A673 (cell line): ENCODE results near the gene TNIP1. TPM values are rescaled to one million over a fixed set of nuclear protein-coding genes. Genes with fewer than 3 reads are reported as not detected.

Source experiments
- BruUV-seq: library from RNA; stranded (reverse); fragments of 400-500 nt; replicated peaks from 2 replicates; lab custom pipeline; 2021; lab: Mats Ljungman, UMichigan
- CTCF ChIA-PET: fragments of 300-600 bp; sonication (Branson Sonifier 250); formaldehyde crosslinking; loops from one replicate; lab custom pipeline; 2022; ENCODE audit warnings: antibody characterized with exemption; lab: Charles Lee
- POLR2A ChIA-PET: fragments of 300-600 bp; sonication (Branson Sonifier 250); formaldehyde crosslinking; loops from one replicate; lab custom pipeline; 2022; ENCODE audit warnings: antibody characterized with exemption; ENCODE audit not compliant: low non-redundant PET; lab: Charles Lee
- DNase-seq: peaks from one replicate; pipeline ENCODE4 v3.0.0-alpha.2; 2015; ENCODE audit warnings: low spot score
- H3K27ac ChIP-seq: fragments of 200-600 bp; sonication (generic); 2 replicates; pipeline ENCODE4 v1.5.1; 2016; ENCODE audit warnings: mixed run types, low read depth, mild to moderate bottlenecking, mixed read lengths, antibody characterized with exemption, low read length; ENCODE audit not compliant: poor library complexity, severe bottlenecking
- H3K27me3 ChIP-seq: fragments of 200-600 bp; sonication (generic); replicated peaks from 2 replicates; pipeline ENCODE4 v1.6.1; 2017; ENCODE audit warnings: mixed run types, low read depth, mild to moderate bottlenecking, mixed read lengths, antibody characterized with exemption, low read length; ENCODE audit not compliant: insufficient read depth, poor library complexity
- H3K36me3 ChIP-seq: fragments of 200-600 bp; sonication (generic); 2 replicates; pipeline ENCODE4 v1.6.1; 2016; ENCODE audit warnings: mixed run types, mild to moderate bottlenecking, mixed read lengths, antibody characterized with exemption, low read length; ENCODE audit not compliant: insufficient read depth, poor library complexity, severe bottlenecking
- H3K4me1 ChIP-seq: fragments of 200-600 bp; sonication (generic); 2 replicates; pipeline ENCODE4 v1.6.1; 2017; ENCODE audit warnings: mixed run types, mild to moderate bottlenecking, mixed read lengths, antibody characterized with exemption, low read length; ENCODE audit not compliant: insufficient read depth, poor library complexity, severe bottlenecking
- H3K4me3 ChIP-seq: fragments of 200-600 bp; sonication (generic); 2 replicates; pipeline ENCODE4 v1.5.1; 2016; ENCODE audit warnings: low read depth, mixed run types, mild to moderate bottlenecking, mixed read lengths, low read length; ENCODE audit not compliant: poor library complexity, severe bottlenecking
- H3K9me3 ChIP-seq: fragments of 200-600 bp; sonication (generic); 2 replicates; pipeline ENCODE4 v1.6.1; 2016; ENCODE audit warnings: mixed run types, low read depth, mild to moderate bottlenecking, mixed read lengths, antibody characterized with exemption, low read length; ENCODE audit not compliant: poor library complexity, severe bottlenecking
- EZH2 ChIP-seq: fragments of 200-600 bp; sonication (generic); IDR thresholded peaks from 2 replicates; pipeline ENCODE4 v1.6.1; 2017; ENCODE audit warnings: borderline replicate concordance, low read depth, mild to moderate bottlenecking, mixed read lengths, antibody characterized with exemption, low read length; ENCODE audit not compliant: poor library complexity, severe bottlenecking
- intact Hi-C: fragments of 100-400 bp; cut with micrococcal nuclease; formaldehyde crosslinking; loops from one replicate; pipeline ENCODE4 v1.10.0; 2022; ENCODE audit not compliant: unreplicated experiment
- total RNA-seq: library from RNA; stranded (reverse); gene quantifications from 2 replicates; pipeline ENCODE4 v1.2.3, GENCODE V29; 2021
- TF ChIP-seq, protein P1 (sequence below): fragments of 300-800, 200-600 bp; sonication (generic); conservative IDR thresholded peaks from 2 replicates; pipeline ENCODE4 v1.5.1; 2017; ENCODE audit warnings: low read depth, mild to moderate bottlenecking, antibody characterized with exemption, low read length, moderate library complexity, mixed read lengths

Gene TNIP1
- total RNA-seq, 1 experiment from 2014 or later: 33.3 TPM

DNA sequence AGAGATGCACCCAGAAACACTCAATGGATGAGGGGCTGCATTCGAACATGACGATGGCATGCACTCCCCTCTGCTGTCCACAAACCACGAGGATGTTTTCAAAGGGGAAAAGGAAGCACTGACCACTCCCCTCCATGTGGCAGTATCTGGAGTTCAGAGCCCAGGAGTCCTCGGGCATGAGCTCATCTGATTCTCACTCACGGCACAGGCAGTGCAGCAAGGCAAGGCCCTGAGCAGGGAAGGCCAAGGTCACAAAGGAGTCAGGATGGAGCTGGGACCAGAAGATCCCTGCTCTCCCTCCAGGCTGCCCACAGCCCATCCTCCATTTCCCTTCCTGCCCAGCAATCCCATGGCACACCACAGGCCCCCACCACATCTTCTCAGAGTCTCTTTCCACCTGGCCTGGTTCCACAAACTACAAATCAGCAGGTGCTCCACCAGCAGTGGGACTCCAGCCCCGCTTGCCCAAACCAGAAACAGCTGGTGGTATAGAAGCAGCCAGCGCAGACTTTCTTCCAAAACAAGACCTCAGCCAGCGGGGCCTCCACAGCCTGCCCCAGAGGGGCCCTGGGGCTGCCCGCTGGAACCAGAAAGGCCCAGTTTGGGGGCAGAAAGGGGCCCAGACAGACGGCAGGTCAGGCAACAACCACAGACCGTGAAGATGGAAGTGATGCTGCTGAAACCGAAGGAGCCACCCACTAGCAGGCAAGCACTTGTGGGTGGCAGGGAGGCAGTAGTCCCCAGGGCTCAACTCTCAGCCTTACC, 12.2 kb downstream of the TNIP1 start:
- Histone ChIP-seq H3K36me3 (no peaks in the 10 kb centered on the region), H3K9me3 (no peaks in the 10 kb centered on the region), H3K27ac (no peak overlapping the region), H3K27me3 (no peaks in the 10 kb centered on the region), H3K4me1 (no peaks in the 10 kb centered on the region), H3K4me3 (no peak overlapping the region)
- intact Hi-C loops: no loop called here
- CTCF ChIA-PET: no interaction called here
- TF ChIP-seq EZH2: no peak
- TF ChIP-seq, protein P1, sequence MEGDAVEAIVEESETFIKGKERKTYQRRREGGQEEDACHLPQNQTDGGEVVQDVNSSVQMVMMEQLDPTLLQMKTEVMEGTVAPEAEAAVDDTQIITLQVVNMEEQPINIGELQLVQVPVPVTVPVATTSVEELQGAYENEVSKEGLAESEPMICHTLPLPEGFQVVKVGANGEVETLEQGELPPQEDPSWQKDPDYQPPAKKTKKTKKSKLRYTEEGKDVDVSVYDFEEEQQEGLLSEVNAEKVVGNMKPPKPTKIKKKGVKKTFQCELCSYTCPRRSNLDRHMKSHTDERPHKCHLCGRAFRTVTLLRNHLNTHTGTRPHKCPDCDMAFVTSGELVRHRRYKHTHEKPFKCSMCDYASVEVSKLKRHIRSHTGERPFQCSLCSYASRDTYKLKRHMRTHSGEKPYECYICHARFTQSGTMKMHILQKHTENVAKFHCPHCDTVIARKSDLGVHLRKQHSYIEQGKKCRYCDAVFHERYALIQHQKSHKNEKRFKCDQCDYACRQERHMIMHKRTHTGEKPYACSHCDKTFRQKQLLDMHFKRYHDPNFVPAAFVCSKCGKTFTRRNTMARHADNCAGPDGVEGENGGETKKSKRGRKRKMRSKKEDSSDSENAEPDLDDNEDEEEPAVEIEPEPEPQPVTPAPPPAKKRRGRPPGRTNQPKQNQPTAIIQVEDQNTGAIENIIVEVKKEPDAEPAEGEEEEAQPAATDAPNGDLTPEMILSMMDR: no peak
- BruUV-seq: no TSS peak
- DNase-seq: no peak
- POLR2A ChIA-PET: no interaction called here

DNA sequence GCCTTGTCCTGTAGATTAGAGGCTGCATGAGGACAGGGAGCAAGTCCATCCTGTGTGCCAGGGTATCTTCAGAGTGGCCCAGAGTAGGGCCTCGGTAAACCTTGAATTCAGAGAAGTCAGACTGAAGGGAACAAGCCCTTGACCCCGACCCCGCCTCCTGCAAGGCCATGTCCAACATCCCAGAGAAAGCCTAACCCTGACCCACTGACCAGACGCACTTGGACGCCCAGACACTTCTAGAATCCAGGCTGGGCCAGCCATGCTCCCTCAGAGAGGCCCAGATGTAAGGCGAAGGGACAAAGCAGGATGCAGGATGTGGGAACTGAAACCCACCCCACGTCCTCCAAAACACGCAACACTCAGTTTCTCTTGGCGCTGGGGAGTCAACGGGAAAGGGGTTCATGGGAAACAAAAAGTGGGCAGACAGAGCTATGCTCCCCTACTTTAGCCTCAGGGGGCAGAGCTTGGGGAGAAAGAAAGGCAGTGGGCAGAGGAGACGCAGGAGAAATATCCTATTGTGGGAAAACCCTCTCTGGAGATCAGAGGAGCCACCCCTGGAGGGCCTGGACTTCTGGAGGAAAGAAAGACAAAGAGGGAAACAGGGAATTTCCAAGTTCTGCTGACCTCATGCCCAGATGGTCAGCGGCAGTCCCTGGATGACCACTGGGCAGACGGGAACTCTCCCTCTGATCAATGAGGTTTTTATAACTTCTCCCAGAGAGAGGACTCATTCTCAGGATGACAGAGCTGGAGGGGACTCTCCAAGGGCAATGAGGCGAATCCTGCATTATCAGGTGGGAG, 13.0 kb downstream of the TNIP1 start:
- Histone ChIP-seq H3K36me3 (no peaks in the 10 kb centered on the region), H3K4me1 (no peaks in the 10 kb centered on the region), H3K4me3 (no peak overlapping the region), H3K9me3 (no peaks in the 10 kb centered on the region), H3K27ac (no peak overlapping the region), H3K27me3 (no peaks in the 10 kb centered on the region)
- no peak for TF ChIP-seq EZH2
- TF ChIP-seq, protein P1: no peak
- no peak for DNase-seq
- intact Hi-C loops: no loop called here
- no TSS peak for BruUV-seq
- POLR2A ChIA-PET: no interaction called here
- CTCF ChIA-PET: no interaction called here

DNA sequence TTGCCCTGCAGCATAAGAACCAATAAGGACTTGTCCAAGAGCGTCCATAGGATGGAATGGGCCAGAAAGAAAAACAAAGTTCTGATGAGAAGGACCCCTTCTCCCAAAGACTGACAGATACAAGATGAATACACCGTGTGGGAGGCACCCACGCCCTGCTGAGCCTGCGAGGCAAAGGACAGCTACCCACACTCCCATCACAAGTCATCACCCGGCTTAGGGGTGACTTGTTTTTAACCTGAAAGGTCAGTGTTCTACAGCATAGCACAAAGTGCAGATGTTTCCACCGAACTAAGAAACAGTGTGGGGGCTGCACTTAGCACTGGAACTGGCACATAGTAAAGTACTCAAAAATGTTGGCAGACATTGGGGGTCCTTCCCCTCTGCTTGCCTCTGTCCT, 13.9 kb downstream of the TNIP1 start:
- intact Hi-C loops: no loop called here
- POLR2A ChIA-PET: no interaction called here
- no peak for DNase-seq
- no peaks in the 10 kb centered on the region for H3K36me3 ChIP-seq
- H3K4me1 ChIP-seq: no peaks in the 10 kb centered on the region
- no peaks in the 10 kb centered on the region for H3K27me3 ChIP-seq
- H3K9me3 ChIP-seq: no peaks in the 10 kb centered on the region
- no TSS peak for BruUV-seq
- H3K4me3 ChIP-seq: no peak overlapping the region
- CTCF ChIA-PET: no interaction called here
- no peak overlapping the region for H3K27ac ChIP-seq
- no peak for TF ChIP-seq EZH2
- TF ChIP-seq, protein P1: no peak
